ENCODE measurements around the gene CYP24A1. TPM values are rescaled to one million over a fixed set of nuclear protein-coding genes. Genes with fewer than 3 reads are reported as not detected.

Gene CYP24A1
- total RNA-seq, 1 donor from 2014 or later = not detected

DNA sequence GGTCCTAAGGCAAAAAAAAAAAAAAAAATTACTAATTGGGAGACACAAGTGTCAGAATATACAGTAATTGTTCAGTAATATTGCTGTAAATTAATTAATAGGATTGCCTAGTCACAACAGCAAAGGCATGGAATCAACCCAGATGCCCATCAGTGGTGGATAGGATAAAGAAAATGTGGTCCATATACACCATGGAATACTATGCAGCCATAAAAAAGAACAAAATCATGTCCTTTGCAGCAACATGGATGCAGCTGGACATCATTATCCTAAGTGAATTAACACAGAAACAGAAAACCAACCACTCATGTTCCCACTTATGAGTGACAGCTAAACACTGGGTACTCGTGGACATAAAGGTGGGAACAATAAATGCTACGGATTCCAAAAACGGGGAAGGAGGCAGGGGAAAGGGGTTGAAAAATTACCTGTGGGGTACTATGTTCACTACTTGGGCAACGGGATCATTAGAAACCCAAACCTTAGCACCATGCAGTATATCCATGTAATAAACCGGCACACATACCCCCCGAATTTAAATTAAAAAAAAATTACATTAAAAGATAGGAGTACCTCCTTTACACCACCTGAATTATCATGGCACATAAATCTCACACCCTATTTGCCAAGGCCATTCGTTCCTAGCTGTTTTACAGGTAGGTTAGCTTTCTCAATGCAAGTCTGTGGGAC lies 33.4 kb upstream of the CYP24A1 start:
- Mint-ChIP-seq H3K36me3 (peaks cover 18% of the 10 kb centered on the region), H3K27me3 (ENCODE audit: insufficient read depth, low read depth) (peaks cover 2% of the 10 kb centered on the region), H3K9me3 (no peaks in the 10 kb centered on the region), H3K27ac (peak overlapping the region; percentile 100), H3K4me1 (peaks cover 17% of the 10 kb centered on the region), H3K4me3 (peak overlapping the region; percentile 99)
- Histone ChIP-seq H4K20me1 (ENCODE audit: low read depth) (peaks cover 10% of the 10 kb centered on the region), H3K4me1 (peaks cover 11% of the 10 kb centered on the region), H3F3A (ENCODE audit: low read depth) (no peaks in the 10 kb centered on the region), H3K36me3 (no peaks in the 10 kb centered on the region), H3K9ac (no peak overlapping the region), H3K4me2 (peak overlapping the region; percentile 88), H2AFZ (replicated peaks) (peak overlapping the region; percentile 100), H3K4me3 (peak overlapping the region; percentile 99), H3K27ac (no peak overlapping the region), H3K9me3 (ENCODE audit: low read depth) (no peaks in the 10 kb centered on the region), H3K79me2 (ENCODE audit: low read depth) (peaks cover 44% of the 10 kb centered on the region), H3K27me3 (no peaks in the 10 kb centered on the region)
- TF ChIP-seq EZH2phosphoT487 (IDR thresholded peaks at IDR 0.05) (no peak), EZH2 (IDR thresholded peaks at IDR 0.05) (no peak)
- TF ChIP-seq, protein P1, sequence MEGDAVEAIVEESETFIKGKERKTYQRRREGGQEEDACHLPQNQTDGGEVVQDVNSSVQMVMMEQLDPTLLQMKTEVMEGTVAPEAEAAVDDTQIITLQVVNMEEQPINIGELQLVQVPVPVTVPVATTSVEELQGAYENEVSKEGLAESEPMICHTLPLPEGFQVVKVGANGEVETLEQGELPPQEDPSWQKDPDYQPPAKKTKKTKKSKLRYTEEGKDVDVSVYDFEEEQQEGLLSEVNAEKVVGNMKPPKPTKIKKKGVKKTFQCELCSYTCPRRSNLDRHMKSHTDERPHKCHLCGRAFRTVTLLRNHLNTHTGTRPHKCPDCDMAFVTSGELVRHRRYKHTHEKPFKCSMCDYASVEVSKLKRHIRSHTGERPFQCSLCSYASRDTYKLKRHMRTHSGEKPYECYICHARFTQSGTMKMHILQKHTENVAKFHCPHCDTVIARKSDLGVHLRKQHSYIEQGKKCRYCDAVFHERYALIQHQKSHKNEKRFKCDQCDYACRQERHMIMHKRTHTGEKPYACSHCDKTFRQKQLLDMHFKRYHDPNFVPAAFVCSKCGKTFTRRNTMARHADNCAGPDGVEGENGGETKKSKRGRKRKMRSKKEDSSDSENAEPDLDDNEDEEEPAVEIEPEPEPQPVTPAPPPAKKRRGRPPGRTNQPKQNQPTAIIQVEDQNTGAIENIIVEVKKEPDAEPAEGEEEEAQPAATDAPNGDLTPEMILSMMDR (IDR thresholded peaks at IDR 0.05) = no peak
- DNase-seq (ENCODE audit: low spot score) = no peak

DNA sequence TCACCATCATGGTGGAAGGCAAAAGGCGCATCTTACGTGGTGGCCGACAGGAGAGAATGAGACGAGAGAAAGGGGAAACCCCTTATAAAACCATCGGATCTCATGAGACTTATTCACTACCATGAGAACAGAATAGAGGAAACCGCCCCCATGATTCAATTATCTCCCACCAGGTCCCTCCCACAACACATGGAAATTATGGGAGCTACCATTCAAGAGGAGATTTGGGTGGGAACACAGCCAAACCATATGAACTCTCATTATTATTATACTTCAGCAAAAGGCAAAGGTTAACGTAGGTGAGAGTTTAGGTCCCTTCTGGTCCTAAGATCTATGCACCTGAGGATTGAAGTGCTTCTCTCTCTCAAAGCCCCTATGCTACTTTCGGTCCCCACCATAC lies 31.7 kb upstream of the CYP24A1 start:
- Histone ChIP-seq H3K36me3 (no peaks in the 10 kb centered on the region), H3F3A (ENCODE audit: low read depth) (no peaks in the 10 kb centered on the region), H3K27me3 (no peaks in the 10 kb centered on the region), H3K4me3 (no peak overlapping the region), H3K79me2 (ENCODE audit: low read depth) (peaks cover 26% of the 10 kb centered on the region), H3K4me2 (no peak overlapping the region), H3K27ac (no peak overlapping the region), H3K9ac (no peak overlapping the region), H2AFZ (replicated peaks) (no peak overlapping the region), H3K9me3 (ENCODE audit: low read depth) (no peaks in the 10 kb centered on the region), H4K20me1 (ENCODE audit: low read depth) (peaks cover 7% of the 10 kb centered on the region), H3K4me1 (peaks cover 11% of the 10 kb centered on the region)
- no peak for TF ChIP-seq EZH2phosphoT487 (IDR thresholded peaks at IDR 0.05)
- TF ChIP-seq, protein P1 (IDR thresholded peaks at IDR 0.05) = no peak
- peaks cover 4% of the 10 kb centered on the region for H3K36me3 Mint-ChIP-seq
- no peak for DNase-seq (ENCODE audit: low spot score)
- no peak overlapping the region for H3K4me3 Mint-ChIP-seq
- H3K27me3 Mint-ChIP-seq (ENCODE audit: insufficient read depth, low read depth) = peaks cover 2% of the 10 kb centered on the region
- peaks cover 17% of the 10 kb centered on the region for H3K4me1 Mint-ChIP-seq
- no peaks in the 10 kb centered on the region for H3K9me3 Mint-ChIP-seq
- H3K27ac Mint-ChIP-seq = no peak overlapping the region

DNA sequence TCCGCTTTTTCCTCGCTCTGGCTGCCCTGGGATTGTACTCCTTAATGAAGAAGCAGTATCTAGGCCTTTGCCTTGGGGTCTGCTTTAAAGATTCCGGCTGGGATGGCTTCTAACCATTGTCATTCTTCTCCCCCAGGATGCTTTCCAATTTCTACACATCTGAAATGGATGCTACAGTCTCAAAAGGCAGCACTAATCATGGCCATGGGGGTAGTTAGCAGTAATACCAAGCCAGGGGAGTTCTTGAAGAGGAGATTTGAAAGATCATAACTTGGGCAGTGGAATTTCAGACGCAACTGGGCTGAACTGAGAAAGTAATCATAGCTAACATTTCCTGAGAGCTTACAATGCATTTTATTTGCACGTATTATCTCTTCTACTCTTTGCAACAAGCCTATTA lies 30.7 kb upstream of the CYP24A1 start:
- Histone ChIP-seq H4K20me1 (ENCODE audit: low read depth) (no peaks in the 10 kb centered on the region), H3K36me3 (no peaks in the 10 kb centered on the region), H2AFZ (replicated peaks) (no peak overlapping the region), H3K9ac (no peak overlapping the region), H3K79me2 (ENCODE audit: low read depth) (peaks cover 17% of the 10 kb centered on the region), H3F3A (ENCODE audit: low read depth) (no peaks in the 10 kb centered on the region), H3K4me3 (no peak overlapping the region), H3K4me2 (no peak overlapping the region), H3K4me1 (peaks cover 7% of the 10 kb centered on the region), H3K9me3 (ENCODE audit: low read depth) (no peaks in the 10 kb centered on the region), H3K27ac (no peak overlapping the region), H3K27me3 (no peaks in the 10 kb centered on the region)
- Mint-ChIP-seq H3K27me3 (ENCODE audit: insufficient read depth, low read depth) (peaks cover 2% of the 10 kb centered on the region), H3K27ac (no peak overlapping the region), H3K36me3 (no peaks in the 10 kb centered on the region), H3K4me3 (no peak overlapping the region), H3K4me1 (peaks cover 10% of the 10 kb centered on the region), H3K9me3 (no peaks in the 10 kb centered on the region)
- TF ChIP-seq EZH2 (IDR thresholded peaks at IDR 0.05) (no peak), EZH2phosphoT487 (IDR thresholded peaks at IDR 0.05) (no peak)
- DNase-seq (ENCODE audit: low spot score) = no peak

DNA sequence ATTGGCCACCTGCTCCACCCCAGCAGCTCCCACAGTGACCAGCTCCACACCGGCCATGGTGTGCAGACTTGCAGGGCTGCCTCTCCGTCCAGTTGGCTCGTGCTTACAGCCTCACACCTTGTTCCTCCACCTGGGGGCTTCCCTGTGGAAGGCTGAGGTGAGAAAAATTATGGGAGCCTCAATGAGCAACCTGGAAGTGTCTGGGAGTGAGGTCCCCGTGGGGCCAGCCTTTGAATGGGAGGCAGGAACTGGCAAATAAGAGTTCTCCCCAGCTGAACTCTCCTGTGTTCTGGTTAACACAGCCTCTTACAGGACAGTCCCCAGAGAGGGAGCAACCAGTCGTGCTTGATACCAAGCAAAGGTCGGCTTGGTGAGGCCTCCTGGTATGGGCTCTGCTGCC lies 30.3 kb upstream of the CYP24A1 start:
- DNase-seq (ENCODE audit: low spot score) = no peak
- TF ChIP-seq, protein P1 (IDR thresholded peaks at IDR 0.05) = no peak
- TF ChIP-seq EZH2phosphoT487 (IDR thresholded peaks at IDR 0.05) (no peak), EZH2 (IDR thresholded peaks at IDR 0.05) (no peak)
- no peaks in the 10 kb centered on the region for H3K36me3 ChIP-seq
- no peak overlapping the region for H2AFZ ChIP-seq (replicated peaks)
- no peak overlapping the region for H3K9ac ChIP-seq
- H3K27me3 ChIP-seq = no peaks in the 10 kb centered on the region
- Mint-ChIP-seq H3K36me3 (no peaks in the 10 kb centered on the region), H3K4me1 (peaks cover 7% of the 10 kb centered on the region), H3K9me3 (no peaks in the 10 kb centered on the region), H3K27ac (no peak overlapping the region), H3K4me3 (no peak overlapping the region), H3K27me3 (ENCODE audit: insufficient read depth, low read depth) (peaks cover 2% of the 10 kb centered on the region)
- no peaks in the 10 kb centered on the region for H4K20me1 ChIP-seq (ENCODE audit: low read depth)
- H3K4me3 ChIP-seq = no peak overlapping the region
- H3K79me2 ChIP-seq (ENCODE audit: low read depth) = peaks cover 12% of the 10 kb centered on the region
- H3K4me1 ChIP-seq = peaks cover 2% of the 10 kb centered on the region
- no peak overlapping the region for H3K27ac ChIP-seq
- H3K9me3 ChIP-seq (ENCODE audit: low read depth) = no peaks in the 10 kb centered on the region
- H3F3A ChIP-seq (ENCODE audit: low read depth) = no peaks in the 10 kb centered on the region
- no peak overlapping the region for H3K4me2 ChIP-seq

Measured in neural progenitor cell (in vitro differentiated cells).